Activated B cell treated with CpG ODN at 0.5 μM for 24 hours (primary cell): ENCODE results near the gene SOX6. TPM values are rescaled to one million over a fixed set of nuclear protein-coding genes. Genes with fewer than 3 reads are reported as not detected.
"Not testable (repeated sequence)": the region's sequence is repeated elsewhere in the genome, so short reads cannot be mapped to it uniquely, and the experiment has no call there.

Experiments
- ATAC-seq: fragments of 200-7000 bp; cut with Tn5 transposase; one replicate; pipeline ENCODE4 v1.10.0; 2021; ENCODE audit warnings: low read depth, mild to moderate bottlenecking, moderate library complexity
- CTCF ChIA-PET: fragments of 350-600 bp; sonication (Branson Sonifier 250); formaldehyde crosslinking; loops from one replicate; lab custom pipeline; 2021; ENCODE audit warnings: antibody characterized with exemption; lab: Charles Lee
- POLR2A ChIA-PET: fragments of 350-600 bp; sonication (Branson Sonifier 250); formaldehyde crosslinking; loops from one replicate; lab custom pipeline; 2021; ENCODE audit warnings: antibody characterized with exemption; lab: Charles Lee
- DNase-seq: peaks from one replicate; pipeline ENCODE4 v3.0.0; 2022
- H3K27ac Mint-ChIP-seq: one replicate; pipeline ENCODE4 v1.8.0; 2020; ENCODE audit warnings: mixed read lengths
- H3K27me3 Mint-ChIP-seq: one replicate; pipeline ENCODE4 v1.8.0; 2021; ENCODE audit warnings: mixed read lengths
- H3K36me3 Mint-ChIP-seq: one replicate; pipeline ENCODE4 v1.8.0; 2021; ENCODE audit warnings: low read depth, mixed read lengths
- H3K4me1 Mint-ChIP-seq: one replicate; pipeline ENCODE4 v1.8.0; 2021; ENCODE audit warnings: mixed read lengths
- H3K4me3 Mint-ChIP-seq: one replicate; pipeline ENCODE4 v1.8.0; 2020; ENCODE audit warnings: mild to moderate bottlenecking, mixed read lengths
- H3K9me3 Mint-ChIP-seq: one replicate; pipeline ENCODE4 v1.8.0; 2020; ENCODE audit warnings: mixed read lengths
- CTCF ChIP-seq: fragments of 200-600 bp; IDR thresholded peaks from one replicate; pipeline ENCODE4 v1.8.0; 2022; ENCODE audit warnings: antibody characterized with exemption, mild to moderate bottlenecking
- intact Hi-C: fragments of 100-400 bp; cut with micrococcal nuclease; formaldehyde crosslinking; loops from one replicate; pipeline ENCODE4 v1.15.1; 2024
- total RNA-seq: library from RNA; stranded (reverse); gene quantifications from 2 replicates; pipeline ENCODE4 v1.2.3, GENCODE V29; 2022

The SOX6 gene
- total RNA-seq, 1 donor from 2014 or later = not detected

- H3K9me3 Mint-ChIP-seq = peaks cover 8% of the 10 kb centered on the region
- ChIA-PET CTCF (no interaction called here), POLR2A (no interaction called here)
- no peak for TF ChIP-seq CTCF
- H3K27me3 Mint-ChIP-seq = no peaks in the 10 kb centered on the region
- no peak for DNase-seq
- H3K4me1 Mint-ChIP-seq = no peaks in the 10 kb centered on the region
- no peaks in the 10 kb centered on the region for H3K36me3 Mint-ChIP-seq
- no peak for ATAC-seq
- intact Hi-C loops = no loop called here
- H3K27ac Mint-ChIP-seq = no peak overlapping the region
- H3K4me3 Mint-ChIP-seq = no peak overlapping the region
Observed at GRCh38 chr11:16070573-16070972, 285.8 kb downstream of the SOX6 start.

- intact Hi-C loops, CTCF ChIA-PET: not testable (repeated sequence)
Observed at GRCh38 chr11:16067268-16067667, 289.1 kb downstream of the SOX6 start.

GRCh38 chr11:16059332-16059731 is 297.0 kb downstream of the SOX6 start:
- no peaks in the 10 kb centered on the region for H3K27me3 Mint-ChIP-seq
- no peak for TF ChIP-seq CTCF
- CTCF ChIA-PET = no interaction called here
- DNase-seq (no peak), ATAC-seq (no peak)
- intact Hi-C loops = no loop called here
- no peak overlapping the region for H3K27ac Mint-ChIP-seq
- H3K9me3 Mint-ChIP-seq = no peaks in the 10 kb centered on the region
- no peak overlapping the region for H3K4me3 Mint-ChIP-seq
- H3K36me3 Mint-ChIP-seq = no peaks in the 10 kb centered on the region
- H3K4me1 Mint-ChIP-seq = no peaks in the 10 kb centered on the region
- POLR2A ChIA-PET = no interaction called here

More at GRCh38 chr11:16067268-16067667, 289.1 kb downstream of the SOX6 start:
- DNase-seq, H3K36me3 Mint-ChIP-seq, POLR2A ChIA-PET, H3K27ac Mint-ChIP-seq, H3K4me1 Mint-ChIP-seq, H3K9me3 Mint-ChIP-seq, H3K27me3 Mint-ChIP-seq, H3K4me3 Mint-ChIP-seq, ATAC-seq: not testable (repeated sequence)

- H3K27ac Mint-ChIP-seq = no peak overlapping the region
- no peaks in the 10 kb centered on the region for H3K9me3 Mint-ChIP-seq
- DNase-seq (no peak), ATAC-seq (no peak)
- H3K27me3 Mint-ChIP-seq = no peaks in the 10 kb centered on the region
- TF ChIP-seq CTCF = no peak
- H3K36me3 Mint-ChIP-seq = no peaks in the 10 kb centered on the region
- intact Hi-C loops = no loop called here
- POLR2A ChIA-PET = no interaction called here
- H3K4me1 Mint-ChIP-seq = no peaks in the 10 kb centered on the region
- no peak overlapping the region for H3K4me3 Mint-ChIP-seq
- CTCF ChIA-PET = no interaction called here
Observed at GRCh38 chr11:16058671-16059070, 297.7 kb downstream of the SOX6 start.

GRCh38 chr11:16052750-16053149 is 303.6 kb downstream of the SOX6 start:
- intact Hi-C loops = no loop called here
- ChIA-PET POLR2A (no interaction called here), CTCF (no interaction called here)
- H3K36me3 Mint-ChIP-seq = no peaks in the 10 kb centered on the region
- peaks cover 3% of the 10 kb centered on the region for H3K9me3 Mint-ChIP-seq
- no peak overlapping the region for H3K4me3 Mint-ChIP-seq
- no peaks in the 10 kb centered on the region for H3K27me3 Mint-ChIP-seq
- ATAC-seq (no peak), DNase-seq (no peak)
- TF ChIP-seq CTCF = no peak
- H3K27ac Mint-ChIP-seq = no peak overlapping the region
- no peaks in the 10 kb centered on the region for H3K4me1 Mint-ChIP-seq

- Mint-ChIP-seq H3K36me3 (no peaks in the 10 kb centered on the region), H3K4me1 (no peaks in the 10 kb centered on the region), H3K27ac (no peak overlapping the region), H3K27me3 (no peaks in the 10 kb centered on the region), H3K4me3 (no peak overlapping the region), H3K9me3 (peaks cover 3% of the 10 kb centered on the region)
- intact Hi-C loops = no loop called here
- TF ChIP-seq CTCF = no peak
- DNase-seq (no peak), ATAC-seq (no peak)
- ChIA-PET POLR2A (no interaction called here), CTCF (no interaction called here)
Observed at GRCh38 chr11:16049611-16050010, 306.7 kb downstream of the SOX6 start.
